Loucy (cell line): ENCODE results near the gene ERH.

Experiments used
- H2AFZ ChIP-seq: fragments of 200-600 bp; sonication (generic); 2 replicates; pipeline ENCODE4 v1.6.0; 2016; ENCODE audit warnings: antibody characterized with exemption, mild to moderate bottlenecking, low read length, moderate library complexity
- H3F3A ChIP-seq: fragments of 200-600 bp; 2 replicates; pipeline ENCODE4 v1.6.0; 2016; ENCODE audit warnings: antibody characterized with exemption, low read depth, mild to moderate bottlenecking
- H3K27me3 ChIP-seq: fragments of 200-600 bp; sonication (generic); 2 replicates; pipeline ENCODE4 v1.6.1; 2014; ENCODE audit warnings: low read length, mild to moderate bottlenecking; ENCODE audit not compliant: insufficient read depth, poor library complexity, severe bottlenecking
- H3K36me3 ChIP-seq: fragments of 200-600 bp; sonication (generic); 2 replicates; pipeline ENCODE4 v1.6.1; 2016; ENCODE audit warnings: low read length; ENCODE audit not compliant: insufficient read depth
- H3K4me1 ChIP-seq: fragments of 200-600 bp; sonication (generic); 2 replicates; pipeline ENCODE4 v1.5.1; 2014; ENCODE audit warnings: low read length, mild to moderate bottlenecking; ENCODE audit not compliant: insufficient read depth, poor library complexity, severe bottlenecking
- H3K4me2 ChIP-seq: fragments of 200-600 bp; sonication (generic); 2 replicates; pipeline ENCODE4 v1.6.0; 2014; ENCODE audit warnings: antibody characterized with exemption, low read length, low read depth, mild to moderate bottlenecking; ENCODE audit not compliant: poor library complexity, severe bottlenecking
- H3K4me3 ChIP-seq: fragments of 200-600 bp; sonication (generic); 2 replicates; pipeline ENCODE4 v1.5.1; 2014; ENCODE audit warnings: low read length, mild to moderate bottlenecking, mixed read lengths; ENCODE audit not compliant: poor library complexity, severe bottlenecking
- H3K79me2 ChIP-seq: fragments of 200-600 bp; sonication (generic); 2 replicates; pipeline ENCODE4 v1.6.1; 2014; ENCODE audit warnings: low read length; ENCODE audit not compliant: insufficient read depth
- H3K9ac ChIP-seq: fragments of 200-600 bp; sonication (generic); 2 replicates; pipeline ENCODE4 v1.6.0; 2014; ENCODE audit warnings: mild to moderate bottlenecking, low read depth, low read length, moderate library complexity; ENCODE audit not compliant: poor library complexity, severe bottlenecking
- H3K9me2 ChIP-seq: fragments of 200-600 bp; sonication (generic); replicated peaks from 2 replicates; pipeline ENCODE4 v1.6.1; 2016; ENCODE audit warnings: low read depth, low read length, mixed read lengths
- H3K9me3 ChIP-seq: fragments of 200-600 bp; sonication (generic); 2 replicates; pipeline ENCODE4 v1.6.1; 2014; ENCODE audit warnings: mild to moderate bottlenecking, antibody characterized with exemption, low read length, low read depth; ENCODE audit not compliant: insufficient read depth
- H4K20me1 ChIP-seq: fragments of 200-600 bp; sonication (generic); 2 replicates; pipeline ENCODE4 v1.6.0; 2014; ENCODE audit warnings: antibody characterized with exemption, low read length, mild to moderate bottlenecking; ENCODE audit not compliant: insufficient read depth, poor library complexity, severe bottlenecking
- EZH2phosphoT487 ChIP-seq: fragments of 200-600 bp; IDR thresholded peaks from 2 replicates; pipeline ENCODE4 v1.6.1; 2018; ENCODE audit warnings: antibody characterized with exemption, mild to moderate bottlenecking, moderate library complexity, borderline replicate concordance
- TF ChIP-seq, protein P1 (sequence below): fragments of 200-600 bp; sonication (generic); conservative IDR thresholded peaks from 2 replicates; pipeline ENCODE4 v1.5.1; 2014; ENCODE audit warnings: mild to moderate bottlenecking, antibody characterized with exemption, low read length

ERH gene

GRCh38 chr14:69335371-69335771 lies 62.7 kb downstream of the ERH start:
- Histone ChIP-seq H3K4me2 (no peak overlapping the region), H3K9ac (no peak overlapping the region), H3K9me3 (no peaks in the 10 kb centered on the region), H3K79me2 (no peaks in the 10 kb centered on the region), H3K9me2 (no peaks in the 10 kb centered on the region), H3K27me3 (no peaks in the 10 kb centered on the region), H3K4me3 (no peak overlapping the region), H3K4me1 (no peaks in the 10 kb centered on the region), H3F3A (no peaks in the 10 kb centered on the region), H3K36me3 (no peaks in the 10 kb centered on the region), H4K20me1 (no peaks in the 10 kb centered on the region), H2AFZ (no peak overlapping the region)
- TF ChIP-seq EZH2phosphoT487, result no peak
- TF ChIP-seq, protein P1, sequence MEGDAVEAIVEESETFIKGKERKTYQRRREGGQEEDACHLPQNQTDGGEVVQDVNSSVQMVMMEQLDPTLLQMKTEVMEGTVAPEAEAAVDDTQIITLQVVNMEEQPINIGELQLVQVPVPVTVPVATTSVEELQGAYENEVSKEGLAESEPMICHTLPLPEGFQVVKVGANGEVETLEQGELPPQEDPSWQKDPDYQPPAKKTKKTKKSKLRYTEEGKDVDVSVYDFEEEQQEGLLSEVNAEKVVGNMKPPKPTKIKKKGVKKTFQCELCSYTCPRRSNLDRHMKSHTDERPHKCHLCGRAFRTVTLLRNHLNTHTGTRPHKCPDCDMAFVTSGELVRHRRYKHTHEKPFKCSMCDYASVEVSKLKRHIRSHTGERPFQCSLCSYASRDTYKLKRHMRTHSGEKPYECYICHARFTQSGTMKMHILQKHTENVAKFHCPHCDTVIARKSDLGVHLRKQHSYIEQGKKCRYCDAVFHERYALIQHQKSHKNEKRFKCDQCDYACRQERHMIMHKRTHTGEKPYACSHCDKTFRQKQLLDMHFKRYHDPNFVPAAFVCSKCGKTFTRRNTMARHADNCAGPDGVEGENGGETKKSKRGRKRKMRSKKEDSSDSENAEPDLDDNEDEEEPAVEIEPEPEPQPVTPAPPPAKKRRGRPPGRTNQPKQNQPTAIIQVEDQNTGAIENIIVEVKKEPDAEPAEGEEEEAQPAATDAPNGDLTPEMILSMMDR, result no peak

GRCh38 chr14:69334576-69334975 lies 63.5 kb downstream of the ERH start:
- Histone ChIP-seq H3K79me2 (no peaks in the 10 kb centered on the region), H3K36me3 (no peaks in the 10 kb centered on the region), H3K4me2 (no peak overlapping the region), H3F3A (no peaks in the 10 kb centered on the region), H3K9me2 (no peaks in the 10 kb centered on the region), H3K9ac (no peak overlapping the region), H2AFZ (no peak overlapping the region), H3K27me3 (no peaks in the 10 kb centered on the region), H3K9me3 (no peaks in the 10 kb centered on the region), H3K4me1 (no peaks in the 10 kb centered on the region), H3K4me3 (no peak overlapping the region), H4K20me1 (no peaks in the 10 kb centered on the region)
- TF ChIP-seq EZH2phosphoT487, result no peak
- TF ChIP-seq, protein P1, result no peak

DNA sequence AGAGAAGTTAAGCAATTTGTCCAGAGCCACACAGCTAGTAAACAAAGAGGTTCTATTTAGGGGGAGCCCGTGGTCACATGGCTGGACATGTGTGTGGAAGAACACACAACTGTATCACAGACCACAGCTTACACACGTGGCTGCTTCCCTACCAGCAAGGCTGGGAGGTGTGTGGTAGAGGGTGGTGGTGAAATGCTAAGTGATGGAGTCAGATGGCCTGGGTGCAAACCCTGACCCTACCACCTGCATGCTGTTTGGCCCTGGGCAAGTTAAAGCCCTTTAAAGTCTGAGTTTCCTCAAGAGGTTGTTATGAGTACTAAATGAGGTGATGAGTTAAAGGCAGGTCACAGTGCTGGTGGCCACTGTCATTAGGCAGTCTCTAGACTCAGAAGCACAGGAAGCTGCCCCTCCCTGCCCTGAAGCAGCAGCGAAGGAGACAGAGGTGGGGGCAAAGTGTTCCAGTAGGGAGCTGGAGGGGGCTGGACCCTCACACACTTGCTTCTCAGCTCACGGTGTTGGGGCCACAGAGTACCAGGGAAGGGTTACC lies 64.2 kb downstream of the ERH start:
- Histone ChIP-seq H3K9me3 (no peaks in the 10 kb centered on the region), H3K4me2 (no peak overlapping the region), H3K4me1 (no peaks in the 10 kb centered on the region), H3K36me3 (no peaks in the 10 kb centered on the region), H3K9me2 (no peaks in the 10 kb centered on the region), H3K4me3 (no peak overlapping the region), H3F3A (no peaks in the 10 kb centered on the region), H3K9ac (no peak overlapping the region), H4K20me1 (no peaks in the 10 kb centered on the region), H3K79me2 (no peaks in the 10 kb centered on the region), H3K27me3 (no peaks in the 10 kb centered on the region), H2AFZ (no peak overlapping the region)
- no peak for TF ChIP-seq EZH2phosphoT487
- TF ChIP-seq, protein P1, result no peak
